HG03432 (cell line): Measurements from ENCODE around the gene MS4A2.
"Not testable (repeated sequence)": the region's sequence is repeated elsewhere in the genome, so short reads cannot be mapped to it uniquely, and the experiment has no call there.

ENCODE experiments used
- ATAC-seq: cut with Tn5 transposase; IDR thresholded peaks from one replicate; pipeline ENCODE4 v1.9.1; 2021; ENCODE audit warnings: mild to moderate bottlenecking, moderate library complexity; ENCODE audit not compliant: unreplicated experiment

The MS4A2 gene

GRCh38 chr11:60100516-60100915, 12.1 kb downstream of the MS4A2 start:
- no peak for ATAC-seq

GRCh38 chr11:60101368-60101767, 12.9 kb downstream of the MS4A2 start:
- not testable (repeated sequence) for ATAC-seq

DNA sequence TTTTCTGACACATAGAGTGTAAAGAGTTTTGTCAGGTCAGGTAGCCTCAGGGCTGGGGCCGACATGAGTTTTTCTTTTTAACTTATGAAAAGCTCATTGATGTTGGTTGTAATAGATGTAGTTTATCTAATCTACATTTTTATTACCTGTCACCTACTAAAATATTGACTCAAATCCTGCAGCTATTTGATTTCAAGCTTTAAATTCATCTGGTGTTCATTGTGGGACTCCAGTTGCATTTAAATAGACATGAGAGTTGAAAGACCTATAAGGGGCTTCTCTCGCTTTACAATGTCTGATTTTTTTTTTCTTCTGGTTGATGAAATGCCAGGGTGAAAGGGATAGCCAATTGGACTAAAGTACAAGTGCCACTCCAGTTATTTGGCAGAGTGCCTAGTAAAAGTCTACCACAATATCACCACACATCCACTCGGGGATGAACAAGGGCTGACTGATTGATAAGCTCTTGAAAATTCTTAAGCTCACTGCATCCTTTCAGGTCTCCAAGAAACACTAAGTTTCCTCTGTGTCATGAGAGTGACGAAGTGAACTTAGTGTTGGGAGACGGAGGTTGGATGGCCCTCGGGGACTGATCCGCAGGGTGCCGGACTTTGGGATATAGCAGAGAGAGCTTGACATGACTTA, 16.1 kb downstream of the MS4A2 start:
- ATAC-seq, result not testable (repeated sequence)

DNA sequence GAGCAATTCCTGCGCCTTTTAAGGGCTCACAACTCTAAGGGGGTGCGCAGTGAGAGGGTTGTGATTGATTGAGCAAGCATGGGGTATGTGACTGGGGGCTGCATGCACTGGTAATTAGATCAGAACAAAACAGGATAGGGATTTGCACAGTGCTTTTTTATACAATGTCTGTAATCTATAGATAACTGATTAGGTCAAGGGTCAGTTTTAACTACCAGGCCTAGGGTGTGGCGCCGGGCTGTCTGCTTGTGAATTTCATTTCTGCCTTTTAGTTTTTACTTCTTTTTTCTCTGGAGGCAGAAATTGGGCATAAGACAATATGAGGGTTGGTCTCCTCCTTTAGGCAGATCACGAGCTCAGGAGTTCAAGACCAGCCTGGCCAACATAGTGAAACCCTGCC, 20.2 kb downstream of the MS4A2 start:
- ATAC-seq, result not testable (repeated sequence)

DNA sequence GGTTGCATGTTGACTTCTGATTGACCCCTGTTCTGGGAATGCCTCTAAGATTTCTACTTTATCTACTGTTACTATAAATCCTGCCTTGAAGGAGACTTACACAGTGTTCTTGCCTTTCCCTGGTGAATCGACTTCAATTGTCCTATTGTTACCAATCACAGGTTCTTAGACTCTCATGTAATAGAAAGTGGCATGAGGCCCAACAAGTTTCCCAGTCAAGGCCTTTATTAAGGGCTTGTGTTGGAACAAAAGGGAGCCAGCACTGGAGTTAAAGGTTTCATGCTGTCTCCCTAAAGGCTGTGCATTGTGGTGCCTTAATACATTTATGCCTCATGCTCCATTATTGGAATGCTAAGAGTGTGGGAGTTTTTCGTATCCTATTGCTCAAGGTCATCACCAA, 23.3 kb downstream of the MS4A2 start:
- no peak for ATAC-seq

- ATAC-seq, result no peak
Observed at GRCh38 chr11:60116996-60117790, 28.7 kb downstream of the MS4A2 start.

DNA sequence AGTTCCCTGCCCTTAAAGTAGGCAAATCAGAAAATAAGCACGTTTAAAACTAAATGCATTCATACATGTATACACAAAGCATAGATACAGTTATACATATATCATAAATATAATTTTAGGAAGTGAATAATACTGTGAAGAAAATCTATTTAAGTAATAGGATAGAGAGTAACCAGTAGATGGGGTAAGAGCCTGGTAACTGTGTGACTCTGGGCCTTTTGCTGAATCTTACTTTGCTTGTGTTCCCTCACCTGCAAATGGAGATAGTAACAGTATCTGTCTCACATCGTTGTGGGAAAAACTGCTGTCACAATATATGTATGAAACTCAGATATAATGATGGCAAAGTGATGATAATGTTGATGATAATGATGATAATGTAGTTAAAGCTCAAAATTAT, 29.9 kb downstream of the MS4A2 start:
- no peak for ATAC-seq

DNA sequence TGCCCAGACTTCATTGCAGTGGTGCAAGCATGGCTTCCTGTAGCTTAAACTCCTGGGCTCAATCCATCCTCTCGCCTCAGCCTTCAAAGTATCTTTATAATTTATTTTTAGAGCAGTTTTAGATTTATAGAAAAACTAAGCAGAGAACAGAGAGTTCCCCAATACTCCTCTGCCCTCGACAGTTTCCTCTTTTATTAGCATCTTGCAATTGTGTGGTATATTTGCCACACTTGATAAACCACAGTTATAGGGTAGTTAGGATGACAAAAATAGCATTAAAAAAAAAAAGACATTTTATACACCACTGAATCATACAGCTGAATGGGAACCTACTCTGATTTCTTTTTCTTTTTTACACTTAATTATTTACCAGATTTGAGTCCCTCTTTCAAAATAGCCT, 31.2 kb downstream of the MS4A2 start:
- no peak for ATAC-seq

GRCh38 chr11:60121264-60121663, 32.8 kb downstream of the MS4A2 start:
- no peak for ATAC-seq

DNA sequence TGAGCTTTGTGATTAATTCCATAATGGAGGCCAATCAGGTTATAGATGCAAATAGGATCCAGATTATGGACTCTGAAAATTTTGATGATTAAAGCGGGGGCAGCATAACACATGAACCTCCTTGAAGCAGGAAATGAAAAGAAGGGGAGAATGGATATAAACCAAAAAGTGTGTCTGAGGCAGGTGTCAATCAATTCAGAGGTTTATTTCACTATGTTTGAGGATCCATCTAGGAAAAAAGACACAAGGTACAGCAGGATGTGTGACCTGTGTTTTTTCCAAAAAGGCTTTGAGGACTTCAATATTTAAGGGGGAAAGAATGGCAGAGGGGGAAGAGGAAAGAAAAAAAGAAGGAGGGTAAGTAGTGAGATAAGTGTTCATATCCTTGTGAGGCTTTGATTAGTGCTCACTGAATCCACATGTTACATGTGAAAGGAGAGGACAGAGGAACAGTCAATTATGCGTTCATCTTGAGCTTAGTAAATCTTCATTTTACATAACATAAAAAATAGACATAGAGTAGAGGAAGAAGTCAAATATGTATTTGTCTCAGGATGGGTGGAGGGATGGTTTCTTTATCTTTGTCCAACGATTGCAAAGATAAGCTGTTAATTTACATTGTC, 34.1 kb downstream of the MS4A2 start:
- ATAC-seq, result no peak

DNA sequence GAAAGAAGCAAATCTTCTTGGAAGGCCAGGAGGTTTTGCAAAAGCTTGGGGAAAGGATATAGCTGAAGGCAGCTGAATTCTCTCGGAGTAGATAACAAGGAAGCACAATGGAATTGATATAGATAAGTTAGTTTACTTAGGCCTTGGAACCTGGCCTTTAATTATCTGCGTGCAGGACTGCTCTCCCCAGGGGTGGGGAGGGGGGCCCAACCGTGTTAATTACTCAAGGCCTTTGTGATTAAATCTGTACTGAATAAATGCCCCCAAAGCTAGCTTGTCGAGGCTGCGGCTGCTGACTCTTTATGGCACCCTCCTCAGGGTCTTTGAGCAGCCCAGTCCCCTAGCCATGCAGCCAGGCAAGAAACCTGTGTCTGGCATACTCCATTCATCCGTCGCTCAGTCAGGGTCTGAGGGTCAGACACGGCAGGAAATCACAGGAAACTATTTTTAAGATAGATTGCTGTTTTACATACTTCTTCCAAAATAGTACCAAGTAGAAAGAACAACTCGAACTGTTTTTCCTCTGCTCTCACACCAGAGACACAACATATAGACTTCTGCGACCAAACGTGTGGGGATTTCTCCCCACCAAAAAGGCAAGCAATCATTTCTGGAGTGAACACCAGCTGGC, 36.5 kb downstream of the MS4A2 start:
- ATAC-seq, result no peak

DNA sequence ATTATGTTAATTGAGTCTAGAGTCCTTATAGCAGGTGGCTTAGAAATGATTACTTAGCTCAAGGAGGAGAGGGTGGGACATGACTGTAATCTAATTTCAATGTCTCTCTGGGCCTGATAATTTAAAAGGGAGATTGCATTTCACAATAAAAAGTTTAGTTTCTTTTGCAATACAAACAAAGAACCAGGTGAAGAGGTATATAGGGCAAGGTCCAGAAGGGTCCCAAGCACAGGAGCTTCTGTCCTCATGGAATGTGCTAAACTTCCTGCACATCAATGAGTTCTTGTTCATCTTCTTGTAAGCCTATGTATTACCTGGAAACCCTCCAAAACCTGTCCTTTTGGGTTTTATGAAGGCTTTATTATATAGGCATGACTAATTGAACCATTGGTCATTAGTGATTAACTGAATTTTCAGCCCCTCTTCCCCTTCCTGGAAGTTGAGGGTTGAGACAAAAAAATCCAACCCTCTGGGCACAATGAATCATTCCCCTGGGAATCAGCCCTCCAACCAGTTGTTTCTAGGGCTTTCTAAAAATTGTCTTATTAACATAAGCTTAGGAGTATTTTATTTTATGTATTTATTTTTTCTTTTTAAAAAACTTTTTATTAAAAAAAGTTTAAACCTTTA, 37.6 kb downstream of the MS4A2 start:
- no peak for ATAC-seq

GRCh38 chr11:60127311-60127811, 38.9 kb downstream of the MS4A2 start:
- no peak for ATAC-seq

GRCh38 chr11:60128376-60128775, 39.9 kb downstream of the MS4A2 start:
- ATAC-seq, result no peak

- ATAC-seq, result not testable (repeated sequence)
Observed at GRCh38 chr11:60128866-60129265, 40.4 kb downstream of the MS4A2 start.

DNA sequence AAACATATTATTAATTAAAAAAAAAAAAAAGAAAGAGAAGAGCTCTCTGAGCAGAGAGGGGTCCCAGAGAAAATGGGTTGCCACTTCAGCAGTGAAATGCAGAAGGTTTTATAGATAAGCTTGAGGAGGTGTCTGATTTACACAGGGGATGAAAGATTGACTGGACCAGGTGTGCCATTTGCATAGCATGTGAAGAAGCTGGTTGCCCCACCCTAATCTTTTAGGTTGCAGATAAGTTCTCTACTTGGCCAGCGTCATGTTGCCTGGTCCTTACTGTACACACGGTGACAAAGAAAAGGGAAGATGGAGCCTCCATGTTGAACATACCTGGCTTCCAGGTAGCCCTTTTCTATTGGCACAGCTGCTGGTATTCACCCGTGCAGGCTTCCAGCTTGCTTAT, 41.4 kb downstream of the MS4A2 start:
- ATAC-seq, result no peak

- ATAC-seq, result no peak
Observed at GRCh38 chr11:60130496-60130895, 42.0 kb downstream of the MS4A2 start.

DNA sequence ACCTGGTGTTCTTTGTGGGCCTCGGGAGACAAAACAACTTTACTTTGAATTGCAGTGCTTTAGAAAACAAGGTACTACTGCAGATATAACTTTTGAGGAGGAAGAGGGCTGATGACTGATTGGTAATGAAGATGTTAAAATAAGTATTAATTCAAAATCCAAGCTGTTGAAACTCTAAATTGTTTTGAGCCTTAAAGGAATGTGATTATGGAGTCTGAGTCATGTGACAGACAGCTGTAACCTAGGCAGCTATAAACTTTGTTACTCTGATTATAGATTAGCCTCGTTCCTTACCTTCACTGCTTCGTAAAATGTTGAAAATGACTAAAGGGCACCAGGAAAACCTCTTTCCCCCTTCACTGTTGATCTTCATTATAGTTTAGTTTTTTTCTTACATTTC, 43.4 kb downstream of the MS4A2 start:
- ATAC-seq, result no peak

DNA sequence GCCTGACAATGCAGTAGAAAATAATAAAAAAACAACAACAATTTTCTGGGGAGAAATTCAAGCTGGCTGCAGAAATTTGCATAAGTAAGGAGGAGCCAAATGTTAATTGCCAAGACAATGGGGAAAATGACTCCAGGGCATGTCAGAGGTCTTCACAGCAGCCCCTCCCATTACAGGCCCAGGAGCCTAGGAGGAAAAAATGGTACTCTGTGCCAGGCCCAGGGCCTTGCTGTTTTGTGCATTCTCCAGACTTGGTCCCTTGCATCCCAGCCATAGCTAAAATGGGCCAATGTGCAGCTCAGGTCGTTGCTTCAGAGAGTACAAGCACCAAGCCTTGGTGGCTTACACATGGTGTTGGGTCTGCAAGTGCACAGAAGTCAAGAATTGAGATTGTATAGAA, 45.5 kb downstream of the MS4A2 start:
- ATAC-seq, result no peak

GRCh38 chr11:60143768-60144167, 55.3 kb downstream of the MS4A2 start:
- no peak for ATAC-seq

DNA sequence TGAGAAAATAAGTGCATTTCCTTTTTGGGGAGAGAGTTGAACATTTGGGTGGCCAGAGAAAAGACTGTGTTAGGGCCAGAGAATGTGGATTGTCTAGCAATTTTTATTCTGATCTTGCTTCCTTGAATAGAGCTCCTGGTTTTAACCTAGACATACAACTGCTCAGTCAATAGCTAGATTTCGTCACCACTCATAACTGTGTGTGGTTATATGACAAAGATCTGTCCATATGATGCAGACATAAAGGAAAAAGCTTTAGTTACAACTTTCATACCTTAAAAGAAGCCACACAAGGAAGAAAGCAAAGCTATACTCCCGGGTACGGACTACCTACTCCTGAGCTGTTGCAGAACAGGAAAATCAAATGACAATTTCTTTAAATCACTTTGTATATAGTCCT, 57.2 kb downstream of the MS4A2 start:
- no peak for ATAC-seq
